ENCODE data around the gene TRAPPC5. TPM values are rescaled to one million over a fixed set of nuclear protein-coding genes. Genes with fewer than 3 reads are reported as not detected.

Gene TRAPPC5
- total RNA-seq, 1 experiment from 2014 or later, result 112 TPM

GRCh38 chr19:7730286-7731217 is 49.9 kb downstream of the TRAPPC5 start:
- no peak for DNase-seq (ENCODE audit: low spot score)

GRCh38 chr19:7731218-7731595 is 50.6 kb downstream of the TRAPPC5 start:
- no peak for DNase-seq (ENCODE audit: low spot score)

GRCh38 chr19:7731615-7732014 is 51.0 kb downstream of the TRAPPC5 start:
- DNase-seq (ENCODE audit: low spot score), result no peak

GRCh38 chr19:7732045-7732444 is 51.4 kb downstream of the TRAPPC5 start, which contains the start of gene CLEC4G:
CLEC4G (minus strand) TSS chr19:7732110; CDS start chr19:7732102, 8 bp downstream.
- DNase-seq (ENCODE audit: low spot score), result no peak

- no peak for DNase-seq (ENCODE audit: low spot score)
Observed at GRCh38 chr19:7733376-7733775, 52.7 kb downstream of the TRAPPC5 start.

- DNase-seq (ENCODE audit: low spot score), result no peak
Observed at GRCh38 chr19:7734220-7735203, 53.9 kb downstream of the TRAPPC5 start.

- no peak for DNase-seq (ENCODE audit: low spot score)
Observed at GRCh38 chr19:7736148-7736547, 55.5 kb downstream of the TRAPPC5 start.

- no peak for DNase-seq (ENCODE audit: low spot score)
Observed at GRCh38 chr19:7737215-7737614, 56.6 kb downstream of the TRAPPC5 start.

Other genes with a start within 250 kb of the TRAPPC5 start
- 4.0 and 6.4 TPM in 2 replicates for gene PEX11G, start 191.8 kb upstream of the TRAPPC5 start, total RNA-seq (2014; rRNA removed; shearing (Covaris generic))
- 4.2 and 5.6 TPM in 2 replicates for gene ZNF358, start 164.7 kb upstream of the TRAPPC5 start, total RNA-seq (2014; rRNA removed; shearing (Covaris generic))
- 7.1 and 7.5 TPM in 2 replicates for gene MCOLN1, start 158.2 kb upstream of the TRAPPC5 start, total RNA-seq (2014; rRNA removed; shearing (Covaris generic))
- 61.3 and 74.3 TPM in 2 replicates for gene PNPLA6, start 145.1 kb upstream of the TRAPPC5 start, total RNA-seq (2014; rRNA removed; shearing (Covaris generic))
- 29.8 and 37.0 TPM in 2 replicates for gene CAMSAP3, start 85.0 kb upstream of the TRAPPC5 start, total RNA-seq (2014; rRNA removed; shearing (Covaris generic))
- gene XAB2, start 51.3 kb upstream of the TRAPPC5 start, total RNA-seq (2014; rRNA removed; shearing (Covaris generic)), result 48.4 and 51.9 TPM in 2 replicates
- gene PET100, start 51.0 kb upstream of the TRAPPC5 start, total RNA-seq (2014; rRNA removed; shearing (Covaris generic)), result 26.6 and 27.7 TPM in 2 replicates
- not detected in 2 replicates for gene PCP2, start 47.1 kb upstream of the TRAPPC5 start, total RNA-seq (2014; rRNA removed; shearing (Covaris generic))
- 66.4 and 73.3 TPM in 2 replicates for gene STXBP2, start 43.7 kb upstream of the TRAPPC5 start, total RNA-seq (2014; rRNA removed; shearing (Covaris generic))
- gene RETN, start 11.8 kb upstream of the TRAPPC5 start, total RNA-seq (2014; rRNA removed; shearing (Covaris generic)), result not detected in 2 replicates
- not detected in 2 replicates for gene MCEMP1, start 3.7 kb upstream of the TRAPPC5 start, total RNA-seq (2014; rRNA removed; shearing (Covaris generic))
- not detected in 2 replicates for gene FCER2, start 21.3 kb downstream of the TRAPPC5 start, total RNA-seq (2014; rRNA removed; shearing (Covaris generic))
- not detected in 2 replicates for gene CLEC4G, start 51.3 kb downstream of the TRAPPC5 start, total RNA-seq (2014; rRNA removed; shearing (Covaris generic))
- gene CD209, start 66.7 kb downstream of the TRAPPC5 start, total RNA-seq (2014; rRNA removed; shearing (Covaris generic)), result not detected in 2 replicates
- gene CLEC4M, start 82.4 kb downstream of the TRAPPC5 start, total RNA-seq (2014; rRNA removed; shearing (Covaris generic)), result not detected in 2 replicates
- 4.0 and 4.4 TPM in 2 replicates for gene EVI5L, start 149.4 kb downstream of the TRAPPC5 start, total RNA-seq (2014; rRNA removed; shearing (Covaris generic))
- gene PRR36, start 193.6 kb downstream of the TRAPPC5 start, total RNA-seq (2014; rRNA removed; shearing (Covaris generic)), result 0.31 and 1.6 TPM in 2 replicates
- 16.6 and 19.8 TPM in 2 replicates for gene LRRC8E, start 207.7 kb downstream of the TRAPPC5 start, total RNA-seq (2014; rRNA removed; shearing (Covaris generic))
- gene MAP2K7, start 223.0 kb downstream of the TRAPPC5 start, total RNA-seq (2014; rRNA removed; shearing (Covaris generic)), result 28.8 and 30.8 TPM in 2 replicates
- gene TGFBR3L, start 234.0 kb downstream of the TRAPPC5 start, total RNA-seq (2014; rRNA removed; shearing (Covaris generic)), result not detected in 2 replicates
- gene SNAPC2, start 239.5 kb downstream of the TRAPPC5 start, total RNA-seq (2014; rRNA removed; shearing (Covaris generic)), result 17.1 and 18.0 TPM in 2 replicates
- gene CTXN1, start 245.3 kb downstream of the TRAPPC5 start, total RNA-seq (2014; rRNA removed; shearing (Covaris generic)), result 8.6 and 11.8 TPM in 2 replicates

Measured in HT-29 (cell line).